Muscle layer of duodenum (tissue), 2 donors: Measurements from ENCODE around the gene SEMA5B.

Experiments used
- H3K27ac ChIP-seq: one replicate; pipeline ENCODE4 v1.7.0; 2013; ENCODE audit warnings: mild to moderate bottlenecking, low read length
- H3K27me3 ChIP-seq: one replicate; pipeline ENCODE4 v1.7.0; 2013; ENCODE audit warnings: low read depth, mild to moderate bottlenecking, control low read depth, low read length
- H3K36me3 ChIP-seq, 2 donors: one replicate each; pipeline ENCODE4 v1.7.0; 2013; ENCODE audit warnings: low read length in 2 of 2, control low read depth in 1 of 2, mild to moderate bottlenecking in 1 of 2; ENCODE audit not compliant: insufficient read depth in 2 of 2, control insufficient read depth in 1 of 2
- H3K4me1 ChIP-seq, 2 donors: one replicate each; pipeline ENCODE4 v1.7.0; 2013; ENCODE audit warnings: low read length in 2 of 2, mild to moderate bottlenecking in 2 of 2, control low read depth in 1 of 2, moderate library complexity in 1 of 2; ENCODE audit not compliant: insufficient read depth in 2 of 2, control insufficient read depth in 1 of 2
- H3K4me3 ChIP-seq, 2 donors: one replicate each; pipeline ENCODE4 v1.7.0; 2013; ENCODE audit warnings: low read length in 2 of 2, low read depth in 1 of 2, mild to moderate bottlenecking in 1 of 2
- H3K9me3 ChIP-seq, 2 donors: one replicate each; pipeline ENCODE4 v1.7.0; 2013; ENCODE audit warnings: low read length in 2 of 2, control low read depth in 1 of 2, mild to moderate bottlenecking in 1 of 2; ENCODE audit not compliant: control insufficient read depth in 1 of 2
- donor health status: healthy.

The SEMA5B gene

DNA sequence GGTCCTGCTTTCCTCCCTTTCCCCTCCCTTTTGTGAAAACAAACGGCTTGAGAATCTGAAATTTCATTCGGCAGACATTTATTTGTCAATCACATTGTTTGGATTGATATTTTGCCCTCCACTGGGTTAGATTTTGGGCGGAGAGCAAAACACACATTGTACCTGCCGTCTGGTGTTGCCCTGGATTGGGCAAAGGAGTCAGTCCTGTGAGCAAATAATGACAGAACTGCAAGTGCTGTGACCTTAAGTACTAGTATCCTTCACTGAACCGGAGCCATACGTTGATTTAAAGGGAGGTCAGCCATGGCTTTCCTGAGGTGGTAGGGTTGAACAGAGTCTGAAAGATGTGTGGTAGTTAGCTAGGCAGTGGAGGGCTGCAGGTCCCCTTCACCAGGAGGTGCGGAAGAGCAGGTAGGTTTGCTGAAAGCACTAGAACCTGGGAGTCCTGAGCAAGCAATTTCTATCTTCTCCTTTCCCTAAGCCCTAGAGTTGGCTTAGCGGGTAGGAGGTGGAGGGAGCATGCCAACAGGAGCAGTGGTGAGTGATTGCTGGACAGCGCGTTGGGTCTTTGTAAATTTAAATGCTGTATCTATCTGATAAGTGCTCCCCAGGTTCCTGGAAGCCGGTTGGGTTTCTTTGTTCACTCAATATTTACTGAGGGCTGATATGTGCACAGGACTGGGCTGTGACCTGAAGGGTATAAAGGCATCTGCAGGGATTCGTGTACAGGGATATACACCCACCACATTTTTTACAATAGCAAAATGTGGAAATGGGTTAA lies 41.2 kb upstream of the SEMA5B start:
- peak overlapping the region in 1 of 2 donors; percentile 81 for H3K4me3 ChIP-seq
- peaks cover 8 to 27% of the 10 kb centered on the region in 2 donors for H3K4me1 ChIP-seq
- no peaks in the 10 kb centered on the region for H3K27me3 ChIP-seq
- H3K27ac ChIP-seq: no peak overlapping the region
- no peaks in the 10 kb centered on the region for H3K36me3 ChIP-seq
- no peaks in the 10 kb centered on the region for H3K9me3 ChIP-seq

DNA sequence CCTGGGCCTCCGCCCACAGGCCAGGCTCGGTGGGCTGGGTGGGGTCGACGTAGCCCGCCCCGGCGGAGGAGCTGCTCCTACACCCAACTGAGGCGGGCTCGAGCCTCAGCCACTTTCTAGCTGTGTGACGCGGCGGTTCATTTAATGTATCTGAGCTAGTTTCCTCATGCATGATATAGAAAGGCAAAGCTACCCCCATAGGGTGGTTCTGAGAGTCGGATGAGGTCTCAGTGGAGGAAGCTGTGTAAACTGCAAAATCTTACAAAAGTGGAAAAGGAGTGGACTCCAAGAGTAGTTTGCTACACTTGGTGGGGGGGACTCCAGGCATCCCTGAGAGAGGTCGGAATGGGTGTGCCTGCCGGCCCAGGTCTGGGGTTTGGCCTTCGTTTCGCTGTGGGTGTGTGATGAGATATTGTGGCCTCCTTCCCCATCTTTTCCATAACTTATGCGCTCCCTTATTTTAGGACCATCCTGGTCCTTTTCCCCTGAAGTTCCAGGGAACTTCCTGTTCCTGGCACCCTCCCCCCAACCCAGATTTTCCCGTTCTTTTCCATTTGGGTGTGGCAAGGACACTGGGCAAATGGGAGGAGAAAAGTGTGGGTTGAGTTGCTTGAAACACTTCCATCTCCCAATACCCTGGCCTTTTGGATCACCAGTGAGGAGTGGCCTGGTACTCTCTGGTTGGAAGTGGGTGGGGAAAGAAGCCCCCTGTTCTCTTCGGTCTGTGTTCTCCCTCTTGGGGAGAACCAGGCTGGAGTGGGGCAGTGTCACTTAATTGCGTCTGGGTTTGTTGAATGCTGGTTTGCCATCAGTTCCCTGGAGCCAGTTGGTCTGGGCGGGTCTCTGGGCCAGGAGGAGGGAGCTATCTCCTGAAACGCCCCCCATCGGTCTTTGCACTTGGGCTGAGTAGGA lies 40.4 kb upstream of the SEMA5B start:
- peaks cover 8 to 27% of the 10 kb centered on the region in 2 donors for H3K4me1 ChIP-seq
- H3K4me3 ChIP-seq: peak overlapping the region; percentile 81 to 90
- no peaks in the 10 kb centered on the region for H3K36me3 ChIP-seq
- H3K27me3 ChIP-seq: no peaks in the 10 kb centered on the region
- no peak overlapping the region for H3K27ac ChIP-seq
- no peaks in the 10 kb centered on the region for H3K9me3 ChIP-seq

DNA sequence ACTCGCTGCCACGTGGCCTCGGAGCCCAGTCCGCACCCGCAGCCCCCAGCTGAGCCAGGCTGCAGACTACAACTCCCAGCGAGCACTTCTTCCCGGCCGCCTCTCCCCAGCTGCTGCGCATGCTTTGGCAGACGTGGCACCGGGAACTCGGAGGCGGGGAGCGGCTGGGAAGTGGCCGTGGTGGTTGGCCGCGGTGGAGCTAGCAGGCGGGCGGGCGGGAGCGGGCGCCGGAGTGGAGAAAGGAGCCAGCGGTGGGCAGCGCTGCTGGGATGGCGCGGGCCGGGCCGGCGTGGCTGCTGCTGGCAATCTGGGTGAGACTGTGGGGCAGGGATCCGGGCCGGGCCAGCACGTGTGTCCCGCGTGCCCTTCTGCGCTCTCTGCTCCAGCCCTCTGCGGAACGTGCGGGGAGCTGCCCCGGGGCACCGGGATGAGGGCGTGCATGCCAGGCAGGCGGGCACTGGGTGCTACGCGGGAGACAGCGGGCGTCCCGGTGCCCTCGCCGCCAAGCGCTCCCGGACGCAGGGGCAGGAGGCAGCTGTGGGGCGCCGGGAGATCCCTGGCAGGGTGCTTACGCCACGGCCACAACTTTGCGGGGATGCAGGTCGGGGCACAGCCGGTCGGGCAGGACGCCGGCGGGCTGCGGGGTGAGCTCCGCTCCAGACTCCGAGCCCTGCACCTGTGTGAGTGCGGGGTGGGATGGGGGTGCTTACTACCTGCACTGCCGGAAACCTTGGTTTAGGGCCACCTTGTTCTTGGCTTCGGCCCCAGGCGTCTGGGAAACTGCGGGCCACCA lies 39.5 kb upstream of the SEMA5B start, which contains the start of gene PDIA5:
PDIA5 (plus strand) TSS at position 130 of the 793 bp plus-strand sequence; CDS start at position 270, 140 bp downstream.
- H3K4me3 ChIP-seq: peak within 1 kb of the TSS; percentile 81 to 90
- H3K27ac ChIP-seq: no peak within 1 kb of the TSS
- no peaks in the 10 kb centered on the region for H3K36me3 ChIP-seq
- no peaks in the 10 kb centered on the region for H3K9me3 ChIP-seq
- H3K4me1 ChIP-seq: peaks cover 8 to 27% of the 10 kb centered on the region in 2 donors
- H3K27me3 ChIP-seq: no peaks in the 10 kb centered on the region

DNA sequence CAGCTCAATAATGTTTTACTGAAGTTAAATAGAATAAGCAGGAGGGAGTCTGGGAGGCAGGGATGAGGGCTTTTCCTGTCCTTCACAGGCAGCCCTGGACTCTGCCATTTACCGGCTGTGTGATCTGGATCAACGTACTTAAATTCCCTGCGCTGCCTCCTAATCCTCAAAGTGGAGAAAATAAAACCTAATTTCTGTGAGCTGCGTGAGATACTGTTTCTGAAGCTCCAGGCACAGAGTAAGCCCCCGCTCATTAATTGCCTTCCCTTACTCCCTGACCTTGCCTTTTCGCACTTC lies 39.0 kb upstream of the SEMA5B start:
- no peak overlapping the region for H3K27ac ChIP-seq
- peaks cover 8 to 24% of the 10 kb centered on the region in 2 donors for H3K4me1 ChIP-seq

DNA sequence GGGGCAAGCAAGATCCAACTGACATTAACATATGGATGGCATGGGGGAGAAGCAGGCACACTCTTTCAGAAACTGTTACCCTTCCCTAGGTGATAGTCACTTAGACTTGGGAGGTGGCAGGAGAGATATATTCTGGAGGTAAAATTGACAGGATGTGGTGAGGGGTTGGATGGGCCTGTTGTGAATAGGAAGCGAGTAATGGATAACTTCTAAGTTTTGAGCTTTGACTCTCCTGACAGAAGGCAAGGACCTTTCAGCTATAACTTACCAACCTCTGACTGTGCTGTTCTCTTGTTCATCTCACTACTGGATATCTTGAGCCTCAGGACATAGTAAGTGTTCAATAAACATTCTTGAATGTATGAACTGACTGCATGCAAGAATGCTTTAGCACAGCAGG lies 37.4 kb upstream of the SEMA5B start:
- no peaks in the 10 kb centered on the region for H3K27me3 ChIP-seq
- peaks cover 8 to 11% of the 10 kb centered on the region in 2 donors for H3K4me1 ChIP-seq
- no peak overlapping the region for H3K4me3 ChIP-seq
- no peaks in the 10 kb centered on the region for H3K36me3 ChIP-seq
- no peaks in the 10 kb centered on the region for H3K9me3 ChIP-seq
- H3K27ac ChIP-seq: no peak overlapping the region

More for the DNA sequence above, 39.0 kb upstream of the SEMA5B start:
- Histone ChIP-seq H3K4me3 (peak overlapping the region; percentile 45 to 90), H3K36me3 (no peaks in the 10 kb centered on the region), H3K9me3 (no peaks in the 10 kb centered on the region), H3K27me3 (no peaks in the 10 kb centered on the region)

DNA sequence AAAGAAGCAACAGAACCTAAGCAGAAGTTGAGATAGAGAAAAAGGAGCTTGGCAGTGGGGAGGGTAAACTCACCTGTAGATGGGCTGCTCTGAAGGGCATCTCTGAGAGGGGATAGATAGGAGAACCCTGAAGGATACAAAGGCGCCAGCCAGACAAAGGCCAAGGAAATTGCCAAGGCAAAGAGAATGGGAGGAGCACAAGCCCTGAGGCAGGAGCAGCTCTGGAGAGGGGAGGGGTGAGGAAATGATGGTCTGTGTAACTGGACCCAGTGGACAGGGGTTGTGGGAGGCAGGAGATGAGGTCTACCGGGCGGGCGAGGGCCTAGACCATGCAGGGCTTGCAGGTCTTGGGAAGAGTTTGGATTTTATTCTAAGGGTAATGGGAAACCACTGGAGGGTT lies 36.9 kb upstream of the SEMA5B start:
- H3K9me3 ChIP-seq: no peaks in the 10 kb centered on the region
- H3K4me1 ChIP-seq: peaks cover 8 to 11% of the 10 kb centered on the region in 2 donors
- no peaks in the 10 kb centered on the region for H3K36me3 ChIP-seq
- no peak overlapping the region for H3K27ac ChIP-seq
- no peak overlapping the region for H3K4me3 ChIP-seq
- H3K27me3 ChIP-seq: no peaks in the 10 kb centered on the region

DNA sequence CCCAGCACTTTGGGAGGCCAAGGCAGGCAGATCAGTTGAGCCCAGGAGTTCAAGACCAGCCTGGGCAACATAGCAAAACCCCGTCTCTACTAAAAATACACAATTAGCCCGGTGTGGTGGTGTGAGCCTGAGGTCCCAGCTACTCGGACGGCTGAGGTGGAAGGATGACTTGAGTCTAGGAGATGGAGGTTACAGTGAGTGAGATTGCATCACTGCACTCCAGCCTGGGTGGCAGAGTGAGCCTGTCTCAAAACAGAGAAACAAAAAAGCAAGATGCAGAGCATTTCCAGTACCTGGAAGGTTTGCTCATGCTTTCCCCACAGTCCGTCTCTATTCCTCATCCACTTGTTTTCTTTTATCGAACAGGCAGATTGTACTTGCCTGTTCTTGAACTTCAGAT lies 35.5 kb upstream of the SEMA5B start:
- Histone ChIP-seq H3K9me3 (no peaks in the 10 kb centered on the region), H3K27ac (no peak overlapping the region)

DNA sequence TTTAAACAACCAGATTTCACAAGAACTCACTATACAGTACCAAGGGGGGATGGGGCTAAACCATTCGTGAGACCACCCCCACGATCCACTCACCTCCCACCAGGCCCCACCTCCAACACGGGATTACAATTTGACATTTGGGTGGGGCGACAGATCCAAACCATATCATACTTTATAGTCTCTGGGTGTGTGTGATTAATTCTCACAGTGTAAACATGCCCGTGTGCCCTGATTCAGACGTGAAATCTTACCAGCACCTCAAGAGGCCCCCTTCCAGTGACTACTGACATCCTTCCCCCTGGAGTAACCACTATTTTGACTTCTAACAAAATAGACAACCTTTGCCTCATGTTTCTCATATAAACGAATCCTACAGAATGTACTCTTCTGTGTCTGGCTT lies 34.3 kb upstream of the SEMA5B start:
- Histone ChIP-seq H3K4me3 (no peak overlapping the region), H3K27ac (no peak overlapping the region)

More for the DNA sequence above, 35.5 kb upstream of the SEMA5B start:
- no peaks in the 10 kb centered on the region for H3K36me3 ChIP-seq
- peaks cover 0 to 8% of the 10 kb centered on the region in 2 donors for H3K4me1 ChIP-seq
- no peak overlapping the region for H3K4me3 ChIP-seq
- no peaks in the 10 kb centered on the region for H3K27me3 ChIP-seq

DNA sequence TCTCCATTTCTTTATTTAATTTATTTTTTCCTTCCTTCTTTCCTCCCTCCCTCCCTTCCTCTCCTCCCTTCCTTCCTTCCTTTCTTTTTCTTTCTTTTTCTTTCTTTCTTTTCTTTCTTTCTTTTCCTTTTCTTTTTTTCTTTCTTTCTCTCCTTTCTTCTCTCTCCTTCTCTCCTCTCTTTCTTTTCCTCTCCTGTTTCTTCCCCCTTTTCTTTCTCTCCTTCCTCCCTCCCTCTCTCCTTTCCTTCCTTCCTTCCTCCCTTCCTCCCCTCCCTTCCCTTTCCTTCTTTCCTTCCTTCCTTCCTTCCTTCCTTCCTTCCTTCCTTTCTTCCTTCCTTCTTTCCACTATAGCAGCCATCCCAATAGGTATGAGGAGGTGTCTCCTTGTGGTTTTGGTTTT lies 32.5 kb upstream of the SEMA5B start:
- Histone ChIP-seq H3K4me3 (no peak overlapping the region), H3K9me3 (no peaks in the 10 kb centered on the region), H3K27me3 (no peaks in the 10 kb centered on the region)

More for the DNA sequence above, 34.3 kb upstream of the SEMA5B start:
- no peaks in the 10 kb centered on the region for H3K4me1 ChIP-seq
- H3K9me3 ChIP-seq: no peaks in the 10 kb centered on the region
- H3K36me3 ChIP-seq: no peaks in the 10 kb centered on the region
- no peaks in the 10 kb centered on the region for H3K27me3 ChIP-seq

DNA sequence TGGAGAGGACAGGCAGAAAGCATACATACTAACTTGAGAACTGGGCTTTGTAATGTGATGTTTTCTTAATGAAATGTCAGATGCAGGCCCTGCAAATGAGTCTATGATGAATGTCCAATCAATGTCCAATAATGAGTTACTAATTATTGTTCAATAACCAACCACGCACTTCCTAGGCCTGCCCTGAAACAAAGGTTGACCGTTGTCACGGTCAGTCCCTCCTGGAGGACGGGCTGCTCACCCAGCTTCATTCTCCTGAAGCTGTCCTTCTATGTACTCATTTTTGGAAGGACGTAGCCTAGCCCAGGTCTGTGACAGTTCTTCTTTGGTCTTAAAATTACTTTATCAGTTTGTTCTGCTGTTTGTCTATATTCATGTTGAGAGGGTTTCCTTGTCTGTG lies 30.9 kb upstream of the SEMA5B start:
- H3K4me3 ChIP-seq: no peak overlapping the region
- H3K9me3 ChIP-seq: no peaks in the 10 kb centered on the region
- H3K36me3 ChIP-seq: no peaks in the 10 kb centered on the region
- H3K27me3 ChIP-seq: no peaks in the 10 kb centered on the region
- H3K27ac ChIP-seq: no peak overlapping the region
- no peaks in the 10 kb centered on the region for H3K4me1 ChIP-seq

More for the DNA sequence above, 32.5 kb upstream of the SEMA5B start:
- H3K36me3 ChIP-seq: no peaks in the 10 kb centered on the region
- H3K4me1 ChIP-seq: no peaks in the 10 kb centered on the region
- no peak overlapping the region for H3K27ac ChIP-seq

DNA sequence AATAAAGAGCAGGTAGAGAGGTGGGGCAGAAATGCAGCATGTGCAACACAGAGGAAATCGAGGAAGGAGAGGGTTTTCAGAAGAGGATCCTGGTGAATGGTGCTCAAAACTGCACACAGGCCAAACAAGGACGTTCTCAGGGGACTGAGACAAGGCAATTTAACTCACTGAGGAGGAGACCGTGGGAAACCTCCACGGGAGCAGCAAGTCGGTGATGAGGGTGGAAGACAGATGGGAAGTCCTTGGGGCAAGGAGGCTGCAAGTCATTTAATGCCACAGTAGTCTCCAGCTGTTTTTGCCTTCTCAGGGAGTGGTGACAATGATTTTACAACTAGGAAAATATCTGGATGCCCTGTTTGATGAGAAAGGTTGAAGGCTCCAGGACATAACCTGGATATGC lies 27.8 kb upstream of the SEMA5B start:
- H3K4me1 ChIP-seq: no peaks in the 10 kb centered on the region
- no peaks in the 10 kb centered on the region for H3K36me3 ChIP-seq
- H3K27ac ChIP-seq: no peak overlapping the region
- H3K9me3 ChIP-seq: no peaks in the 10 kb centered on the region
- H3K27me3 ChIP-seq: no peaks in the 10 kb centered on the region
- no peak overlapping the region for H3K4me3 ChIP-seq
